ENCODE results near the gene TMEM131.

GRCh38 chr2:97995734-97996624 is at the start of gene TMEM131:
- TF ChIP-seq CTCF (IDR thresholded peaks at IDR 0.05; ENCODE audit: borderline replicate concordance, extremely low read depth, low read length, poor library complexity, severe bottlenecking) (no peak), EZH2 (IDR thresholded peaks at IDR 0.05; ENCODE audit: borderline replicate concordance, low read depth, low read length, severe bottlenecking) (no peak)

Data from DND-41 (cell line).